IgD-negative memory B cell (primary cell): ENCODE results near the gene ZNF396. TPM values are rescaled to one million over a fixed set of nuclear protein-coding genes. Genes with fewer than 3 reads are reported as not detected.
A peak's percentile ranks its signal among the peaks of the same experiment; 100 is the strongest.

Experiments used
- H3K27ac Mint-ChIP-seq, 3 donors: one replicate each; pipeline ENCODE4 v1.8.0; 2020 to 2022; ENCODE audit warnings: mild to moderate bottlenecking in 3 of 3, mixed read lengths in 3 of 3, moderate library complexity in 1 of 3
- H3K27me3 Mint-ChIP-seq: one replicate; pipeline ENCODE4 v1.8.0; 2021; ENCODE audit warnings: mixed read lengths
- H3K36me3 Mint-ChIP-seq: one replicate; pipeline ENCODE4 v1.8.0; 2020; ENCODE audit warnings: mild to moderate bottlenecking, mixed read lengths
- H3K4me1 Mint-ChIP-seq, 3 donors: one replicate each; pipeline ENCODE4 v1.8.0; 2020 to 2022; ENCODE audit warnings: mixed read lengths in 3 of 3, mild to moderate bottlenecking in 1 of 3
- H3K4me3 Mint-ChIP-seq, 4 donors: one replicate each; pipeline ENCODE4 v1.8.0; 2020 to 2022; ENCODE audit warnings: mild to moderate bottlenecking in 4 of 4, mixed read lengths in 4 of 4, moderate library complexity in 3 of 4
- H3K9me3 Mint-ChIP-seq, 3 donors: one replicate each; pipeline ENCODE4 v1.8.0; 2020 to 2021; ENCODE audit warnings: mixed read lengths in 3 of 3, mild to moderate bottlenecking in 1 of 3
- polyA plus RNA-seq: library from polyadenylated mRNA; unstranded; fragments of 300-500 nt; fragmentation: Illumina TruSeq; gene quantifications from one replicate; pipeline ENCODE4 v1.2.3, GENCODE V29; 2021

The ZNF396 gene
- polyA plus RNA-seq, 1 donor from 2014 or later, result 1.5 TPM

- no peaks in the 10 kb centered on the region for H3K9me3 Mint-ChIP-seq
- H3K27me3 Mint-ChIP-seq, result peaks cover 10% of the 10 kb centered on the region
- H3K36me3 Mint-ChIP-seq, result peaks cover 2% of the 10 kb centered on the region
- H3K27ac Mint-ChIP-seq, result no peak overlapping the region
- H3K4me3 Mint-ChIP-seq, result no peak overlapping the region
- no peaks in the 10 kb centered on the region for H3K4me1 Mint-ChIP-seq
Measured at GRCh38 chr18:35397976-35398375, 20.8 kb upstream of the ZNF396 start.

GRCh38 chr18:35393716-35394115, 16.6 kb upstream of the ZNF396 start:
- peaks cover 2% of the 10 kb centered on the region for H3K36me3 Mint-ChIP-seq
- no peak overlapping the region for H3K27ac Mint-ChIP-seq
- no peak overlapping the region for H3K4me3 Mint-ChIP-seq
- H3K9me3 Mint-ChIP-seq, result peaks cover 0 to 2% (median 0%) of the 10 kb centered on the region in 3 donors
- H3K27me3 Mint-ChIP-seq, result peaks cover 15% of the 10 kb centered on the region
- H3K4me1 Mint-ChIP-seq, result no peaks in the 10 kb centered on the region

- H3K36me3 Mint-ChIP-seq, result peaks cover 2% of the 10 kb centered on the region
- no peak overlapping the region for H3K27ac Mint-ChIP-seq
- H3K4me3 Mint-ChIP-seq, result no peak overlapping the region
- peaks cover 14% of the 10 kb centered on the region for H3K27me3 Mint-ChIP-seq
- no peaks in the 10 kb centered on the region for H3K4me1 Mint-ChIP-seq
- H3K9me3 Mint-ChIP-seq, result peaks cover 0 to 2% (median 0%) of the 10 kb centered on the region in 3 donors
Measured at GRCh38 chr18:35392375-35392774, 15.2 kb upstream of the ZNF396 start.

GRCh38 chr18:35390951-35391700, 14.0 kb upstream of the ZNF396 start:
- Mint-ChIP-seq H3K27me3 (peaks cover 13% of the 10 kb centered on the region), H3K4me1 (peaks cover 0 to 5% (median 4%) of the 10 kb centered on the region in 3 donors), H3K27ac (no peak overlapping the region)

GRCh38 chr18:35389095-35389618, 12.0 kb upstream of the ZNF396 start:
- Mint-ChIP-seq H3K9me3 (peaks cover 0 to 2% (median 0%) of the 10 kb centered on the region in 3 donors), H3K27me3 (peaks cover 14% of the 10 kb centered on the region), H3K4me3 (no peak overlapping the region), H3K36me3 (no peaks in the 10 kb centered on the region), H3K27ac (no peak overlapping the region), H3K4me1 (peaks cover 0 to 5% (median 4%) of the 10 kb centered on the region in 3 donors)

More at GRCh38 chr18:35390951-35391700, 14.0 kb upstream of the ZNF396 start:
- Mint-ChIP-seq H3K9me3 (peaks cover 0 to 2% (median 0%) of the 10 kb centered on the region in 3 donors), H3K4me3 (no peak overlapping the region), H3K36me3 (no peaks in the 10 kb centered on the region)

- H3K27ac Mint-ChIP-seq, result no peak overlapping the region
- peaks cover 0 to 2% (median 2%) of the 10 kb centered on the region in 3 donors for H3K9me3 Mint-ChIP-seq
- no peaks in the 10 kb centered on the region for H3K36me3 Mint-ChIP-seq
- H3K4me3 Mint-ChIP-seq, result no peak overlapping the region
- H3K27me3 Mint-ChIP-seq, result peaks cover 15% of the 10 kb centered on the region
- peaks cover 0 to 5% (median 4%) of the 10 kb centered on the region in 3 donors for H3K4me1 Mint-ChIP-seq
Measured at GRCh38 chr18:35387152-35387571, 10.0 kb upstream of the ZNF396 start.

GRCh38 chr18:35386600-35387100, 9.5 kb upstream of the ZNF396 start:
- Mint-ChIP-seq H3K4me1 (peaks cover 0 to 5% (median 4%) of the 10 kb centered on the region in 3 donors), H3K36me3 (no peaks in the 10 kb centered on the region), H3K4me3 (peak overlapping the region in 1 of 4 donors; percentile 75), H3K27ac (no peak overlapping the region), H3K27me3 (peaks cover 15% of the 10 kb centered on the region), H3K9me3 (peaks cover 0 to 4% (median 2%) of the 10 kb centered on the region in 3 donors)

GRCh38 chr18:35383136-35383535, 6.0 kb upstream of the ZNF396 start:
- Mint-ChIP-seq H3K27ac (no peak overlapping the region), H3K4me3 (no peak overlapping the region), H3K36me3 (peaks cover 1% of the 10 kb centered on the region)

GRCh38 chr18:35379421-35379820, 2.3 kb upstream of the ZNF396 start:
- Mint-ChIP-seq H3K4me1 (peaks cover 3 to 9% (median 8%) of the 10 kb centered on the region in 3 donors), H3K36me3 (peaks cover 1% of the 10 kb centered on the region), H3K4me3 (peak overlapping the region in 2 of 4 donors; percentile 45 to 66), H3K27me3 (peaks cover 5% of the 10 kb centered on the region), H3K9me3 (peaks cover 2 to 4% (median 2%) of the 10 kb centered on the region in 3 donors), H3K27ac (no peak overlapping the region)

More at GRCh38 chr18:35383136-35383535, 6.0 kb upstream of the ZNF396 start:
- H3K27me3 Mint-ChIP-seq, result peaks cover 9% of the 10 kb centered on the region
- peaks cover 0 to 5% (median 4%) of the 10 kb centered on the region in 3 donors for H3K4me1 Mint-ChIP-seq
- H3K9me3 Mint-ChIP-seq, result peaks cover 2 to 4% (median 2%) of the 10 kb centered on the region in 3 donors

- peaks cover 2 to 4% (median 2%) of the 10 kb centered on the region in 3 donors for H3K9me3 Mint-ChIP-seq
- H3K27ac Mint-ChIP-seq, result peak overlapping the region in 1 of 3 donors; percentile 16
- H3K36me3 Mint-ChIP-seq, result peaks cover 3% of the 10 kb centered on the region
- peaks cover 3 to 9% (median 8%) of the 10 kb centered on the region in 3 donors for H3K4me1 Mint-ChIP-seq
- H3K4me3 Mint-ChIP-seq, result peak overlapping the region; percentile 2 to 66 (median 22)
- H3K27me3 Mint-ChIP-seq, result peaks cover 3% of the 10 kb centered on the region
Measured at GRCh38 chr18:35378574-35378896, 1.4 kb upstream of the ZNF396 start.

GRCh38 chr18:35377875-35378573, 887 bp upstream of the ZNF396 start:
- peaks cover 3 to 9% (median 8%) of the 10 kb centered on the region in 3 donors for H3K4me1 Mint-ChIP-seq
- H3K27me3 Mint-ChIP-seq, result peaks cover 2% of the 10 kb centered on the region
- H3K27ac Mint-ChIP-seq, result peak overlapping the region in 2 of 3 donors; percentile 59 to 97
- H3K9me3 Mint-ChIP-seq, result peaks cover 2 to 4% (median 2%) of the 10 kb centered on the region in 3 donors
- peak overlapping the region; percentile 85 to 96 (median 91) for H3K4me3 Mint-ChIP-seq
- peaks cover 5% of the 10 kb centered on the region for H3K36me3 Mint-ChIP-seq

GRCh38 chr18:35376393-35376741, 770 bp downstream of the ZNF396 start:
- Mint-ChIP-seq H3K9me3 (peaks cover 0 to 1% (median 0%) of the 10 kb centered on the region in 3 donors), H3K27ac (peak overlapping the region in 2 of 3 donors; percentile 79 to 97), H3K4me3 (peak overlapping the region; percentile 88 to 96 (median 94)), H3K4me1 (peaks cover 3 to 9% (median 8%) of the 10 kb centered on the region in 3 donors), H3K36me3 (peaks cover 4% of the 10 kb centered on the region), H3K27me3 (peaks cover 2% of the 10 kb centered on the region)

- Mint-ChIP-seq H3K4me1 (peaks cover 3 to 9% (median 8%) of the 10 kb centered on the region in 3 donors), H3K27ac (no peak overlapping the region), H3K9me3 (no peaks in the 10 kb centered on the region), H3K27me3 (peaks cover 2% of the 10 kb centered on the region), H3K36me3 (peaks cover 3% of the 10 kb centered on the region), H3K4me3 (peak overlapping the region in 1 of 4 donors; percentile 74)
Measured at GRCh38 chr18:35374708-35375107, 2.4 kb downstream of the ZNF396 start.

GRCh38 chr18:35371412-35372195, 5.5 kb downstream of the ZNF396 start:
- Mint-ChIP-seq H3K27me3 (no peaks in the 10 kb centered on the region), H3K27ac (no peak overlapping the region), H3K9me3 (no peaks in the 10 kb centered on the region), H3K36me3 (peaks cover 3% of the 10 kb centered on the region), H3K4me3 (no peak overlapping the region), H3K4me1 (peaks cover 0 to 5% (median 5%) of the 10 kb centered on the region in 3 donors)
